H1 (cell line): ENCODE results near the gene FGFBP3. TPM values are rescaled to one million over a fixed set of nuclear protein-coding genes. Genes with fewer than 3 reads are reported as not detected.

ENCODE experiments used
- CTCF ChIA-PET: fragments of 300-600 bp; sonication (Branson Sonifier 250); formaldehyde crosslinking; loops from one replicate; lab custom pipeline; 2021; ENCODE audit not compliant: partially characterized antibody; lab: Charles Lee
- POLR2A ChIA-PET: fragments of 300-600 bp; sonication (Branson Sonifier 250); formaldehyde crosslinking; loops from one replicate; lab custom pipeline; 2021; ENCODE audit warnings: inconsistent platforms; ENCODE audit not compliant: partially characterized antibody; lab: Charles Lee
- DNase-seq, 2 experiments: peaks; one replicate each; pipeline versions ENCODE4 v3.0.0 to v3.0.0-alpha.2; 2010 to 2022; ENCODE audit warnings: low spot score in 2 of 2, low read depth in 1 of 2, mixed read lengths in 1 of 2
- FAIRE-seq: peaks from 2 replicates; lab custom pipeline; 2011; peaks lifted over from hg19 to GRCh38; lab: Jason Lieb, UNC
- H2AFZ ChIP-seq: 2 replicates; pipeline ENCODE4 v1.8.1; 2012; ENCODE audit warnings: low read length, inconsistent platforms
- H2AK5ac ChIP-seq: 2 replicates; pipeline ENCODE4 v1.6.1; 2013; ENCODE audit warnings: low read depth, low read length
- H2BK120ac ChIP-seq: replicated peaks from 2 replicates; pipeline ENCODE3; 2013; ENCODE audit warnings: low read depth, low read length, inconsistent platforms
- H2BK12ac ChIP-seq: 2 replicates; pipeline ENCODE4 v1.6.1; 2013; ENCODE audit warnings: low read depth, low read length
- H2BK15ac ChIP-seq: 2 replicates; pipeline ENCODE4 v1.6.1; 2013; ENCODE audit warnings: low read length
- H2BK20ac ChIP-seq: 2 replicates; pipeline ENCODE4 v1.6.1; 2013; ENCODE audit warnings: low read length
- H2BK5ac ChIP-seq: 2 replicates; pipeline ENCODE4 v1.6.1; 2013; ENCODE audit warnings: low read depth, low read length
- H3K14ac ChIP-seq: 2 replicates; pipeline ENCODE4 v1.6.1; 2013; ENCODE audit warnings: inconsistent platforms; ENCODE audit not compliant: insufficient read length
- H3K18ac ChIP-seq: 2 replicates; pipeline ENCODE4 v1.6.1; 2013; ENCODE audit warnings: low read length; ENCODE audit errors: extremely low read depth
- H3K23ac ChIP-seq: 2 replicates; pipeline ENCODE4 v1.6.1; 2013; ENCODE audit warnings: inconsistent platforms; ENCODE audit not compliant: insufficient read length
- H3K23me2 ChIP-seq: 2 replicates; pipeline ENCODE4 v1.6.1; 2013; ENCODE audit warnings: low read depth, low read length
- H3K27ac ChIP-seq: 2 replicates; pipeline ENCODE4 v1.6.1; 2011; ENCODE audit warnings: low read depth, low read length, inconsistent platforms
- H3K27me3 ChIP-seq, 4 experiments: replicated peaks in 1 of 4; 1 replicate in 1 of 4; 2 replicates in 3 of 4; pipeline versions ENCODE4 v1.6.1 to v1.8.1; 2011 to 2013; ENCODE audit warnings: low read length in 3 of 4, mild to moderate bottlenecking in 3 of 4, inconsistent platforms in 2 of 4, mixed read lengths in 2 of 4, moderate library complexity in 1 of 4; ENCODE audit not compliant: control insufficient read depth in 3 of 4, insufficient read depth in 3 of 4; ENCODE audit errors: extremely low read depth in 1 of 4
- H3K36me3 ChIP-seq, 4 experiments: 2 replicates each; pipeline versions ENCODE4 v1.6.1 to v1.8.1; 2011 to 2013; ENCODE audit warnings: mild to moderate bottlenecking in 4 of 4, low read length in 3 of 4, moderate library complexity in 2 of 4, control low read depth in 1 of 4, inconsistent platforms in 1 of 4; ENCODE audit not compliant: insufficient read depth in 4 of 4, control insufficient read depth in 2 of 4
- H3K4ac ChIP-seq: replicated peaks from 2 replicates; pipeline ENCODE3; 2013; ENCODE audit warnings: low read length, low read depth, mixed read lengths, inconsistent platforms; ENCODE audit not compliant: insufficient read length
- H3K4me1 ChIP-seq, 4 experiments: replicated peaks in 1 of 4; 1 replicate in 1 of 4; 2 replicates in 3 of 4; pipeline versions ENCODE4 v1.6.1 to v1.8.1; 2011 to 2013; ENCODE audit warnings: low read length in 3 of 4, inconsistent platforms in 2 of 4, mixed read lengths in 1 of 4; ENCODE audit not compliant: insufficient read depth in 4 of 4, control insufficient read depth in 3 of 4
- H3K4me2 ChIP-seq, 2 experiments: 2 replicates each; pipeline versions ENCODE4 v1.6.1 to v1.8.1; 2011 to 2013; ENCODE audit warnings: low read depth in 2 of 2, low read length in 2 of 2, control low read depth in 1 of 2, inconsistent platforms in 1 of 2, mild to moderate bottlenecking in 1 of 2; ENCODE audit not compliant: insufficient read depth in 1 of 2
- H3K4me3 ChIP-seq, 4 experiments: fragments of 200-600, 300-600 bp in 1 of 4; sonication (generic), shearing (Covaris generic), sonication (Bioruptor Twin) in 1 of 4; 2 replicates each; pipeline versions ENCODE4 v1.5.1 to v1.8.1; 2011 to 2016; ENCODE audit warnings: low read length in 4 of 4, low read depth in 3 of 4, control low read depth in 2 of 4, inconsistent platforms in 2 of 4, mild to moderate bottlenecking in 2 of 4, mixed read lengths in 1 of 4, moderate library complexity in 1 of 4; ENCODE audit not compliant: insufficient read depth in 2 of 4; ENCODE audit errors: extremely low read depth in 1 of 4
- H3K56ac ChIP-seq: replicated peaks from 2 replicates; pipeline ENCODE3; 2013; ENCODE audit warnings: low read depth, mild to moderate bottlenecking, mixed read lengths, low read length, inconsistent platforms; ENCODE audit not compliant: insufficient read length
- H3K79me1 ChIP-seq: 2 replicates; pipeline ENCODE4 v1.6.1; 2013; ENCODE audit warnings: low read depth, low read length, control low read depth
- H3K79me2 ChIP-seq, 2 experiments: 2 replicates each; pipeline versions ENCODE4 v1.6.1 to v1.8.1; 2012 to 2013; ENCODE audit warnings: low read length in 2 of 2, mild to moderate bottlenecking in 2 of 2, inconsistent platforms in 1 of 2; ENCODE audit not compliant: insufficient read depth in 2 of 2, control insufficient read depth in 1 of 2
- H3K9ac ChIP-seq, 4 experiments: replicated peaks in 1 of 4; 1 replicate in 1 of 4; 2 replicates in 3 of 4; pipeline versions ENCODE4 v1.6.1 to v1.8.1; 2011 to 2013; ENCODE audit warnings: low read depth in 3 of 4, low read length in 3 of 4, control low read depth in 2 of 4, mild to moderate bottlenecking in 2 of 4, moderate library complexity in 2 of 4, inconsistent platforms in 1 of 4; ENCODE audit errors: extremely low read depth in 1 of 4
- H3K9me3 ChIP-seq, 2 experiments: 2 replicates each; pipeline versions ENCODE4 v1.6.1 to v1.8.1; 2012 to 2013; ENCODE audit warnings: mild to moderate bottlenecking in 2 of 2, moderate library complexity in 2 of 2, control low read depth in 1 of 2, inconsistent platforms in 1 of 2, low read depth in 1 of 2, low read length in 1 of 2, mixed read lengths in 1 of 2; ENCODE audit not compliant: insufficient read depth in 2 of 2
- H4K20me1 ChIP-seq, 2 experiments: replicated peaks in 1 of 2; 2 replicates each; pipeline versions ENCODE3 to v1.8.1; 2011 to 2013; ENCODE audit warnings: inconsistent platforms in 2 of 2, low read length in 2 of 2, mild to moderate bottlenecking in 1 of 2; ENCODE audit not compliant: insufficient read depth in 2 of 2, control insufficient read depth in 1 of 2
- H4K5ac ChIP-seq: 2 replicates; pipeline ENCODE4 v1.6.1; 2013; ENCODE audit warnings: low read length, low read depth, mixed read lengths, inconsistent platforms; ENCODE audit not compliant: insufficient read length
- H4K8ac ChIP-seq: 2 replicates; pipeline ENCODE4 v1.8.0; 2013; ENCODE audit warnings: mild to moderate bottlenecking, moderate library complexity, low read length, inconsistent platforms; ENCODE audit not compliant: insufficient read depth; ENCODE audit errors: extremely low read depth
- H4K91ac ChIP-seq: replicated peaks from 2 replicates; pipeline ENCODE3; 2013; ENCODE audit warnings: low read length, mixed read lengths, inconsistent platforms; ENCODE audit not compliant: insufficient read length
- ASH2L ChIP-seq: fragments of 200-600, 300-600 bp; sonication (generic); IDR thresholded peaks from one replicate; pipeline ENCODE4 v1.7.1; 2017; ENCODE audit warnings: low read length
- CBX5 ChIP-seq: fragments of 300-800, 300-1000 bp; sonication (generic); IDR thresholded peaks from 2 replicates; pipeline ENCODE4 v1.7.1; 2016; ENCODE audit warnings: antibody characterized with exemption, low read length, low read depth
- HDAC6 ChIP-seq: IDR thresholded peaks from one replicate; pipeline ENCODE4 v1.7.1; 2012; ENCODE audit warnings: low read depth, mild to moderate bottlenecking, inconsistent platforms, low read length, moderate library complexity
- KDM1A ChIP-seq: fragments of 200-600, 300-600 bp; sonication (generic); IDR thresholded peaks from 2 replicates; pipeline ENCODE4 v1.7.1; 2016; ENCODE audit warnings: mild to moderate bottlenecking, low read length, borderline replicate concordance
- KDM5A ChIP-seq: fragments of 200-600 bp; IDR thresholded peaks from 2 replicates; pipeline ENCODE4 v1.7.1; 2012; ENCODE audit warnings: mild to moderate bottlenecking, low read length, inconsistent platforms, mixed read lengths
- RXRA ChIP-seq: IDR thresholded peaks from 2 replicates; pipeline ENCODE4 v1.6.1; 2011; ENCODE audit warnings: low read depth, mild to moderate bottlenecking, low read length, moderate library complexity; ENCODE audit not compliant: insufficient read depth
- SAP30 ChIP-seq: fragments of 300-600 bp; sonication (generic); IDR thresholded peaks from 2 replicates; pipeline ENCODE4 v1.7.1; 2012; ENCODE audit warnings: low read length, moderate library complexity, mild to moderate bottlenecking, inconsistent platforms; ENCODE audit not compliant: insufficient read depth, insufficient replicate concordance
- SIX5 ChIP-seq: IDR thresholded peaks from 2 replicates; pipeline ENCODE4 v1.6.1; 2011; ENCODE audit warnings: mild to moderate bottlenecking, low read depth, low read length
- SUZ12 ChIP-seq: fragments of 200-600 bp; sonication (generic); IDR thresholded peaks from 2 replicates; pipeline ENCODE4 v1.6.1; 2012; ENCODE audit warnings: mild to moderate bottlenecking, inconsistent platforms, low read length, moderate library complexity, mixed read lengths
- YY1 ChIP-seq: IDR thresholded peaks from 2 replicates; pipeline ENCODE4 v1.6.1; 2011; ENCODE audit warnings: low read depth, mild to moderate bottlenecking, low read length
- WGBS, 2 experiments: shearing (Covaris generic) in 1 of 2; methylation state at CpG; one replicate each; pipeline versions ENCODE4 v1.1.6 to v1.1.7; 2013 to 2015; ENCODE audit warnings: low lambda C conversion rate in 2 of 2, mixed read lengths in 2 of 2, inconsistent platforms in 1 of 2, low coverage in 1 of 2, missing lambda C conversion rate in 1 of 2; ENCODE audit not compliant: insufficient replicate concordance in 2 of 2, insufficient coverage in 1 of 2, insufficient read length in 1 of 2; ENCODE audit errors: extremely low coverage in 1 of 2, missing lambda C conversion rate in 1 of 2; 5-methylcytosine and 5-hydroxymethylcytosine counted together
- polyA plus RNA-seq, 7 experiments: library from polyadenylated mRNA; depleted of rRNA in 3 of 7; stranded (reverse) in 5 of 7; unstranded in 2 of 7; fragments of >200 nt in 5 of 7; fragments of 200-250 nt in 2 of 7; gene quantifications; 1 replicate in 5 of 7; 2 replicates in 1 of 7; 4 replicates in 1 of 7; pipeline versions ENCODE4 v1.2.1 to v1.2.3, GENCODE V29; 2011 to 2013; ENCODE audit warnings: missing spikeins in 2 of 7, mixed read lengths in 2 of 7
- total RNA-seq: library from RNA; stranded (reverse); fragmentation: NEBNext Ultra II Directional; extraction: Animal tissue kit (Norgen Biotek cat#: 25700); gene quantifications from 2 replicates; pipeline ENCODE4 v1.2.1, GENCODE V29; 2021
- TF ChIP-seq, protein P1 (sequence below): IDR thresholded peaks from 2 replicates; pipeline ENCODE4 v1.6.1; 2012; ENCODE audit warnings: inconsistent platforms

Gene FGFBP3
- total and polyA plus RNA-seq, 2 of the 8 experiments (the other 6 are each of a cell fraction or from before 2014, with no cell fraction given), result 54.6 to 115 TPM

GRCh38 chr10:91925022-91925320 lies 15.7 kb upstream of the FGFBP3 start:
- Histone ChIP-seq H3K79me2 (peaks cover 4 to 60% of the 10 kb centered on the region in 2 experiments; a peak in 3 of 4 replicates), H4K8ac (no peak overlapping the region), H2BK15ac (no peak overlapping the region), H2AFZ (no peak overlapping the region), H2BK120ac (no peak overlapping the region), H4K20me1 (peaks cover 0 to 4% of the 10 kb centered on the region in 2 experiments), H2AK5ac (no peak overlapping the region), H2BK20ac (no peak overlapping the region), H4K5ac (no peak overlapping the region), H2BK5ac (no peak overlapping the region), H3K9me3 (no peaks in the 10 kb centered on the region), H3K18ac (no peak overlapping the region), H3K14ac (no peak overlapping the region), H3K4ac (no peak overlapping the region), H3K27me3 (no peaks in the 10 kb centered on the region), H3K56ac (no peak overlapping the region), H3K9ac (no peak overlapping the region), H2BK12ac (no peak overlapping the region), H3K4me3 (peak overlapping the region; percentile 72 to 87 (median 76); a peak in 7 of 8 replicates), H3K27ac (no peak overlapping the region), H3K79me1 (no peaks in the 10 kb centered on the region), H3K4me1 (no peaks in the 10 kb centered on the region; a peak in 1 of 7 replicates), H3K23me2 (no peaks in the 10 kb centered on the region; the same call in 1 of the 2 replicates), H3K23ac (no peak overlapping the region), H3K4me2 (peak overlapping the region; percentile 76 to 81), H4K91ac (no peak overlapping the region), H3K36me3 (no peaks in the 10 kb centered on the region; a peak in 1 of 8 replicates)
- FAIRE-seq (no peak), DNase-seq (no peak)
- 95% methylated on average over 2 of the region's 2 CpGs; no CpG with 5 or more reads in 1 of the 2 experiments for WGBS, 2 experiments
- CTCF ChIA-PET, result interaction anchor here (1.1 to 1.3 kb wide), 2 partner anchors 12 to 16 kb away, joined by 3 to 6 read pairs; no protein-coding TSS in a partner anchor
- POLR2A ChIA-PET, result no interaction called here
- TF ChIP-seq YY1 (no peak), SIX5 (no peak), CBX5 (no peak), KDM1A (no peak), RXRA (no peak), HDAC6 (no peak), SUZ12 (no peak), ASH2L (no peak), SAP30 (no peak), KDM5A (no peak)
- TF ChIP-seq, protein P1, sequence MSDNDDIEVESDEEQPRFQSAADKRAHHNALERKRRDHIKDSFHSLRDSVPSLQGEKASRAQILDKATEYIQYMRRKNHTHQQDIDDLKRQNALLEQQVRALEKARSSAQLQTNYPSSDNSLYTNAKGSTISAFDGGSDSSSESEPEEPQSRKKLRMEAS, result no peak
